HTERT RPE-1 (cell line): ENCODE results near the gene TXNL1.
"Not testable (repeated sequence)": the region's sequence is repeated elsewhere in the genome, so short reads cannot be mapped to it uniquely, and the experiment has no call there.

Experiments
- in situ Hi-C: fragments of 300-500 bp; cut with MboI; formaldehyde crosslinking; loops from 4 replicates; pipeline ENCODE4 v1.14.3; 2020; ENCODE audit warnings: low sequenced_read_pairs

TXNL1 gene

GRCh38 chr18:56638232-56639103 is at the start of gene TXNL1:
TSS of gene TXNL1 (minus strand) at chr18:56638592. CDS start at chr18:56638440, 152 bp downstream.
- in situ Hi-C loops = no loop called here

GRCh38 chr18:56684277-56684676 is 45.9 kb upstream of the TXNL1 start:
- in situ Hi-C loops = no loop called here

GRCh38 chr18:56678836-56679565 is 40.6 kb upstream of the TXNL1 start:
- in situ Hi-C loops = no loop called here

GRCh38 chr18:56676639-56677038 is 38.2 kb upstream of the TXNL1 start:
- in situ Hi-C loops = no loop called here

GRCh38 chr18:56672981-56673380 is 34.6 kb upstream of the TXNL1 start:
- in situ Hi-C loops = no loop called here

GRCh38 chr18:56672391-56672790 is 34.0 kb upstream of the TXNL1 start:
- in situ Hi-C loops = no loop called here

- in situ Hi-C loops = no loop called here
These were observed 24.5 kb upstream of the TXNL1 start for GRCh38 chr18:56662902-56663301.

- in situ Hi-C loops = no loop called here
These were observed 24.1 kb upstream of the TXNL1 start for GRCh38 chr18:56662502-56662901.

- in situ Hi-C loops = no loop called here
These were observed 23.6 kb upstream of the TXNL1 start for GRCh38 chr18:56662063-56662408.

- in situ Hi-C loops = no loop called here
These were observed 23.1 kb upstream of the TXNL1 start for GRCh38 chr18:56661360-56662062.

- in situ Hi-C loops = no loop called here
These were observed 22.3 kb upstream of the TXNL1 start for GRCh38 chr18:56660655-56661054.

GRCh38 chr18:56659111-56659510 is 20.7 kb upstream of the TXNL1 start:
- in situ Hi-C loops = no loop called here

GRCh38 chr18:56658261-56658660 is 19.9 kb upstream of the TXNL1 start:
- in situ Hi-C loops = no loop called here

- in situ Hi-C loops = not testable (repeated sequence)
These were observed 15.9 kb upstream of the TXNL1 start for GRCh38 chr18:56654280-56654679.

- in situ Hi-C loops = no loop called here
These were observed 14.4 kb upstream of the TXNL1 start for GRCh38 chr18:56652802-56653201.

GRCh38 chr18:56651771-56652092 is 13.3 kb upstream of the TXNL1 start:
- in situ Hi-C loops = no loop called here

GRCh38 chr18:56650944-56651770 is 12.8 kb upstream of the TXNL1 start, which contains the start of gene WDR7:
TSS of gene WDR7 (plus strand) at chr18:56651359. CDS start at chr18:56672516, 21,157 bp downstream.
- in situ Hi-C loops = no loop called here

GRCh38 chr18:56649996-56650395 is 11.6 kb upstream of the TXNL1 start:
- in situ Hi-C loops = no loop called here

GRCh38 chr18:56647951-56648893 is 9.8 kb upstream of the TXNL1 start:
- in situ Hi-C loops = no loop called here

- in situ Hi-C loops = no loop called here
These were observed 8.7 kb upstream of the TXNL1 start for GRCh38 chr18:56647071-56647470.
